Mesothelial cell of epicardium (in vitro differentiated cells): ENCODE results near the gene SOX10. TPM values are rescaled to one million over a fixed set of nuclear protein-coding genes. Genes with fewer than 3 reads are reported as not detected.
A peak's percentile ranks its signal among the peaks of the same experiment; 100 is the strongest.

Experiments
- DNase-seq, 2 experiments: peaks; one replicate each; pipeline ENCODE4 v3.0.0; 2021; ENCODE audit warnings: low spot score in 2 of 2; ENCODE audit not compliant: unreplicated experiment in 2 of 2
- H3K27ac Mint-ChIP-seq: 2 replicates; pipeline ENCODE4 v1.8.0; 2021; ENCODE audit warnings: mixed read lengths
- H3K27me3 Mint-ChIP-seq: 2 replicates; pipeline ENCODE4 v1.8.0; 2021; ENCODE audit warnings: low read depth, mixed read lengths
- H3K36me3 Mint-ChIP-seq: 2 replicates; pipeline ENCODE4 v1.8.0; 2021; ENCODE audit warnings: mixed read lengths
- H3K4me1 Mint-ChIP-seq: 2 replicates; pipeline ENCODE4 v1.8.0; 2021; ENCODE audit warnings: mixed read lengths
- H3K4me3 Mint-ChIP-seq: 2 replicates; pipeline ENCODE4 v1.8.0; 2021; ENCODE audit warnings: mild to moderate bottlenecking, moderate library complexity, mixed read lengths
- H3K9me3 Mint-ChIP-seq: 2 replicates; pipeline ENCODE4 v1.8.0; 2021; ENCODE audit warnings: mixed read lengths
- CTCF ChIP-seq: fragments of 200-600 bp; sonication (generic); IDR thresholded peaks from one replicate; pipeline ENCODE4 v1.5.0; 2021; ENCODE audit warnings: antibody characterized with exemption; ENCODE audit not compliant: unreplicated experiment
- total RNA-seq: library from RNA; stranded (reverse); gene quantifications from 3 replicates; pipeline ENCODE4 v1.2.1, GENCODE V29; 2021

The SOX10 gene
- total RNA-seq, 1 donor from 2014 or later = 0.09 TPM

DNA sequence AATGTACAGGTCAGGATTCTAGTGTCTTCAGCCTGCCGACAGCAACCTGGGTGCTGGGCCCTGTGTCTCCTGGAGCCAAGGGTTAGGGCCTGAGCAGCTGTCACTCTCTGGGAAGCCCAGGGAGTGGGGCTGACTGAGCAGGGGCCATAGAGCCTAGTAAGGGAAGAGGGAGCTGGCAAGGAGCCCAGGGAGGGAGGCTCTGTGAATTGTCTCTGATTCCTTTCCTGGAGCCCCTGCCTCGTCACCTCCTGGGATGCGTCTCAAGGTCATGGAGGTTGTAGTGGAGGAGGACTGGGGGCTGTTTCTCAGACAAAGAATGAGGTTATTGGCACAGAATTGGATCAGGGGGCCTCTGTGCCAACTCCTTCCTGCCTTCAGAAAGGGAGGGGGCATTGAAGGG, 11.8 kb downstream of the SOX10 start:
- Mint-ChIP-seq H3K4me1 (peaks cover 11% of the 10 kb centered on the region), H3K4me3 (no peak overlapping the region), H3K27me3 (no peaks in the 10 kb centered on the region), H3K9me3 (no peaks in the 10 kb centered on the region), H3K36me3 (peaks cover 18% of the 10 kb centered on the region), H3K27ac (peak overlapping the region; percentile 47)
- TF ChIP-seq CTCF = no peak
- DNase-seq = peak in 1 of 2 experiments; percentile 48

DNA sequence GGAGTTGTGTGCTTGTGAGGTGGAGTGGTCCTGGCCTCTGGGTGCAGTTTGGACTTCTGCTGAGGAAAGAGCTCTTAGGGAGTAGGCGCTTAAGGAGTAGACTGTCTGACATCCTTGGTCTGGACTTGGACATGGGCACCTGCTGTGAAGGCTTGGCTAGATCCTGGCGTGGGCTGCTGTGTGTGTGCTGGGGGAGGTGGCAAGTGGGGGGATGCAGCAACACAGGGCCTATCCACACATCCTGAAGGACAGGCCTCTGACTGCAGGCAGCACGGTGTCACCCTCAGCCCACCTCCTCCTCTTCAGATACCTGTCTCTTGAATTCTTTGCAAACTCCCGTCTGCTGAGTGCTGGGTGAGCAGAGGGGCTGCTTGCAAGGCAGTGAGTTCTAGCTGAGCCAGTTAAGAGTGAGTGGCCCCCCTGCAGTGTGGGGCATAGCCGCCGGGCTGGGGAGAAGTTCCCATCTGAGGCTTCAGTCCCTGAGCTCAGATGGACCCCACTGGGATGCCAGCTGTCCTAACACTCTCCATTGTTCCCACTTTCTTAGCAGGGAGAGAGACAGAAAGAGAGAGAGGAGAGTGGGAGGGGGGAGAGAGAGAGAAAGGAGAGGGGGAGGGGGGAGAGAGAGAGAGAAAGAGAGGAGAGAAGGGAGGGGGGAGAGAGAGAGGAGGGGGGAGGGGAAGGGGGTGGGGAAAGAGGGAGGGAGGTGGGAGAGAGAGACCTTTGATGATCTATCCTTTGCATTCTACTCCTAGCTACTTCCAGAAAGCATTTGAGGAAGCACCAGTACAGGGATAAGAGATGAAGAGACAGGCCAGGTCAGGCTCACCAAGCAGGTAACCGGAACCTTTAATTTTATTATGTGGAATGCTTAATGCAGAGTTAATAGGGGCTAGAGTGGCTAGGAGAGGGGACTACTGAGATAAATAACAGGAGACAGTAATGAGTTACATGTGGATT, 12.6 kb downstream of the SOX10 start:
- Mint-ChIP-seq H3K9me3 (no peaks in the 10 kb centered on the region), H3K27me3 (no peaks in the 10 kb centered on the region), H3K4me3 (no peak overlapping the region), H3K4me1 (peaks cover 11% of the 10 kb centered on the region), H3K27ac (peak overlapping the region; percentile 47), H3K36me3 (peaks cover 21% of the 10 kb centered on the region)
- DNase-seq = no peak
- TF ChIP-seq CTCF = no peak

- no peak overlapping the region for H3K27ac Mint-ChIP-seq
- peaks cover 11% of the 10 kb centered on the region for H3K4me1 Mint-ChIP-seq
- H3K9me3 Mint-ChIP-seq = no peaks in the 10 kb centered on the region
- no peak for TF ChIP-seq CTCF
- DNase-seq = no peak
- H3K4me3 Mint-ChIP-seq = no peak overlapping the region
- peaks cover 18% of the 10 kb centered on the region for H3K36me3 Mint-ChIP-seq
- H3K27me3 Mint-ChIP-seq = no peaks in the 10 kb centered on the region
These were observed 13.5 kb downstream of the SOX10 start for GRCh38 chr22:37970864-37971263.

- Mint-ChIP-seq H3K4me1 (peaks cover 12% of the 10 kb centered on the region), H3K27me3 (no peaks in the 10 kb centered on the region), H3K36me3 (peaks cover 21% of the 10 kb centered on the region), H3K4me3 (no peak overlapping the region), H3K9me3 (no peaks in the 10 kb centered on the region), H3K27ac (no peak overlapping the region)
- no peak for DNase-seq
- TF ChIP-seq CTCF = no peak
These were observed 15.7 kb downstream of the SOX10 start for GRCh38 chr22:37968452-37969251.

GRCh38 chr22:37967637-37968451, 16.5 kb downstream of the SOX10 start:
- Mint-ChIP-seq H3K4me1 (peaks cover 12% of the 10 kb centered on the region), H3K27ac (no peak overlapping the region), H3K27me3 (no peaks in the 10 kb centered on the region), H3K9me3 (no peaks in the 10 kb centered on the region), H3K4me3 (no peak overlapping the region), H3K36me3 (peaks cover 21% of the 10 kb centered on the region)
- no peak for TF ChIP-seq CTCF
- DNase-seq = no peak
